H1 (cell line): ENCODE measurements around the gene GPRC5D. TPM values are rescaled to one million over a fixed set of nuclear protein-coding genes. Genes with fewer than 3 reads are reported as not detected.

Experiments
- CTCF ChIA-PET: fragments of 300-600 bp; sonication (Branson Sonifier 250); formaldehyde crosslinking; loops from one replicate; lab custom pipeline; 2021; ENCODE audit not compliant: partially characterized antibody; lab: Charles Lee
- POLR2A ChIA-PET: fragments of 300-600 bp; sonication (Branson Sonifier 250); formaldehyde crosslinking; loops from one replicate; lab custom pipeline; 2021; ENCODE audit warnings: inconsistent platforms; ENCODE audit not compliant: partially characterized antibody; lab: Charles Lee
- DNase-seq, 2 experiments: peaks; one replicate each; pipeline versions ENCODE4 v3.0.0 to v3.0.0-alpha.2; 2010 to 2022; ENCODE audit warnings: low spot score in 2 of 2, low read depth in 1 of 2, mixed read lengths in 1 of 2
- FAIRE-seq: peaks from 2 replicates; lab custom pipeline; 2011; peaks lifted over from hg19 to GRCh38; lab: Jason Lieb, UNC
- H2AFZ ChIP-seq: 2 replicates; pipeline ENCODE4 v1.8.1; 2012; ENCODE audit warnings: low read length, inconsistent platforms
- H2AK5ac ChIP-seq: 2 replicates; pipeline ENCODE4 v1.6.1; 2013; ENCODE audit warnings: low read depth, low read length
- H2BK120ac ChIP-seq: replicated peaks from 2 replicates; pipeline ENCODE3; 2013; ENCODE audit warnings: low read depth, low read length, inconsistent platforms
- H2BK12ac ChIP-seq: 2 replicates; pipeline ENCODE4 v1.6.1; 2013; ENCODE audit warnings: low read depth, low read length
- H2BK15ac ChIP-seq: 2 replicates; pipeline ENCODE4 v1.6.1; 2013; ENCODE audit warnings: low read length
- H2BK20ac ChIP-seq: 2 replicates; pipeline ENCODE4 v1.6.1; 2013; ENCODE audit warnings: low read length
- H2BK5ac ChIP-seq: 2 replicates; pipeline ENCODE4 v1.6.1; 2013; ENCODE audit warnings: low read depth, low read length
- H3K14ac ChIP-seq: 2 replicates; pipeline ENCODE4 v1.6.1; 2013; ENCODE audit warnings: inconsistent platforms; ENCODE audit not compliant: insufficient read length
- H3K18ac ChIP-seq: 2 replicates; pipeline ENCODE4 v1.6.1; 2013; ENCODE audit warnings: low read length; ENCODE audit errors: extremely low read depth
- H3K23ac ChIP-seq: 2 replicates; pipeline ENCODE4 v1.6.1; 2013; ENCODE audit warnings: inconsistent platforms; ENCODE audit not compliant: insufficient read length
- H3K23me2 ChIP-seq: 2 replicates; pipeline ENCODE4 v1.6.1; 2013; ENCODE audit warnings: low read depth, low read length
- H3K27ac ChIP-seq: 2 replicates; pipeline ENCODE4 v1.6.1; 2011; ENCODE audit warnings: low read depth, low read length, inconsistent platforms
- H3K27me3 ChIP-seq, 4 experiments: replicated peaks in 1 of 4; 1 replicate in 1 of 4; 2 replicates in 3 of 4; pipeline versions ENCODE4 v1.6.1 to v1.8.1; 2011 to 2013; ENCODE audit warnings: low read length in 3 of 4, mild to moderate bottlenecking in 3 of 4, inconsistent platforms in 2 of 4, mixed read lengths in 2 of 4, moderate library complexity in 1 of 4; ENCODE audit not compliant: control insufficient read depth in 3 of 4, insufficient read depth in 3 of 4; ENCODE audit errors: extremely low read depth in 1 of 4
- H3K36me3 ChIP-seq, 4 experiments: 2 replicates each; pipeline versions ENCODE4 v1.6.1 to v1.8.1; 2011 to 2013; ENCODE audit warnings: mild to moderate bottlenecking in 4 of 4, low read length in 3 of 4, moderate library complexity in 2 of 4, control low read depth in 1 of 4, inconsistent platforms in 1 of 4; ENCODE audit not compliant: insufficient read depth in 4 of 4, control insufficient read depth in 2 of 4
- H3K4ac ChIP-seq: replicated peaks from 2 replicates; pipeline ENCODE3; 2013; ENCODE audit warnings: low read length, low read depth, mixed read lengths, inconsistent platforms; ENCODE audit not compliant: insufficient read length
- H3K4me1 ChIP-seq, 4 experiments: replicated peaks in 1 of 4; 1 replicate in 1 of 4; 2 replicates in 3 of 4; pipeline versions ENCODE4 v1.6.1 to v1.8.1; 2011 to 2013; ENCODE audit warnings: low read length in 3 of 4, inconsistent platforms in 2 of 4, mixed read lengths in 1 of 4; ENCODE audit not compliant: insufficient read depth in 4 of 4, control insufficient read depth in 3 of 4
- H3K4me2 ChIP-seq, 2 experiments: 2 replicates each; pipeline versions ENCODE4 v1.6.1 to v1.8.1; 2011 to 2013; ENCODE audit warnings: low read depth in 2 of 2, low read length in 2 of 2, control low read depth in 1 of 2, inconsistent platforms in 1 of 2, mild to moderate bottlenecking in 1 of 2; ENCODE audit not compliant: insufficient read depth in 1 of 2
- H3K4me3 ChIP-seq, 4 experiments: fragments of 200-600, 300-600 bp in 1 of 4; sonication (generic), shearing (Covaris generic), sonication (Bioruptor Twin) in 1 of 4; 2 replicates each; pipeline versions ENCODE4 v1.5.1 to v1.8.1; 2011 to 2016; ENCODE audit warnings: low read length in 4 of 4, low read depth in 3 of 4, control low read depth in 2 of 4, inconsistent platforms in 2 of 4, mild to moderate bottlenecking in 2 of 4, mixed read lengths in 1 of 4, moderate library complexity in 1 of 4; ENCODE audit not compliant: insufficient read depth in 2 of 4; ENCODE audit errors: extremely low read depth in 1 of 4
- H3K56ac ChIP-seq: replicated peaks from 2 replicates; pipeline ENCODE3; 2013; ENCODE audit warnings: low read depth, mild to moderate bottlenecking, mixed read lengths, low read length, inconsistent platforms; ENCODE audit not compliant: insufficient read length
- H3K79me1 ChIP-seq: 2 replicates; pipeline ENCODE4 v1.6.1; 2013; ENCODE audit warnings: low read depth, low read length, control low read depth
- H3K79me2 ChIP-seq, 2 experiments: 2 replicates each; pipeline versions ENCODE4 v1.6.1 to v1.8.1; 2012 to 2013; ENCODE audit warnings: low read length in 2 of 2, mild to moderate bottlenecking in 2 of 2, inconsistent platforms in 1 of 2; ENCODE audit not compliant: insufficient read depth in 2 of 2, control insufficient read depth in 1 of 2
- H3K9ac ChIP-seq, 4 experiments: replicated peaks in 1 of 4; 1 replicate in 1 of 4; 2 replicates in 3 of 4; pipeline versions ENCODE4 v1.6.1 to v1.8.1; 2011 to 2013; ENCODE audit warnings: low read depth in 3 of 4, low read length in 3 of 4, control low read depth in 2 of 4, mild to moderate bottlenecking in 2 of 4, moderate library complexity in 2 of 4, inconsistent platforms in 1 of 4; ENCODE audit errors: extremely low read depth in 1 of 4
- H3K9me3 ChIP-seq, 2 experiments: 2 replicates each; pipeline versions ENCODE4 v1.6.1 to v1.8.1; 2012 to 2013; ENCODE audit warnings: mild to moderate bottlenecking in 2 of 2, moderate library complexity in 2 of 2, control low read depth in 1 of 2, inconsistent platforms in 1 of 2, low read depth in 1 of 2, low read length in 1 of 2, mixed read lengths in 1 of 2; ENCODE audit not compliant: insufficient read depth in 2 of 2
- H4K20me1 ChIP-seq, 2 experiments: replicated peaks in 1 of 2; 2 replicates each; pipeline versions ENCODE3 to v1.8.1; 2011 to 2013; ENCODE audit warnings: inconsistent platforms in 2 of 2, low read length in 2 of 2, mild to moderate bottlenecking in 1 of 2; ENCODE audit not compliant: insufficient read depth in 2 of 2, control insufficient read depth in 1 of 2
- H4K5ac ChIP-seq: 2 replicates; pipeline ENCODE4 v1.6.1; 2013; ENCODE audit warnings: low read length, low read depth, mixed read lengths, inconsistent platforms; ENCODE audit not compliant: insufficient read length
- H4K8ac ChIP-seq: 2 replicates; pipeline ENCODE4 v1.8.0; 2013; ENCODE audit warnings: mild to moderate bottlenecking, moderate library complexity, low read length, inconsistent platforms; ENCODE audit not compliant: insufficient read depth; ENCODE audit errors: extremely low read depth
- H4K91ac ChIP-seq: replicated peaks from 2 replicates; pipeline ENCODE3; 2013; ENCODE audit warnings: low read length, mixed read lengths, inconsistent platforms; ENCODE audit not compliant: insufficient read length
- EZH2 ChIP-seq: fragments of 200-600 bp; sonication (generic); IDR thresholded peaks from 2 replicates; pipeline ENCODE4 v1.7.1; 2012; ENCODE audit warnings: low read depth, mild to moderate bottlenecking, moderate library complexity, low read length, inconsistent platforms; ENCODE audit not compliant: severe bottlenecking
- MAFK ChIP-seq: IDR thresholded peaks from 2 replicates; pipeline ENCODE4 v1.6.1; 2012; ENCODE audit warnings: low read depth, mild to moderate bottlenecking, improper control_type of control experiment, low read length
- RAD21 ChIP-seq, 2 experiments: IDR thresholded peaks in 1 of 2; conservative IDR thresholded peaks in 1 of 2; 2 replicates each; pipeline ENCODE4 v1.6.1; 2011; ENCODE audit warnings: low read depth in 2 of 2, low read length in 2 of 2, improper control_type of control experiment in 1 of 2, inconsistent platforms in 1 of 2, mild to moderate bottlenecking in 1 of 2, moderate library complexity in 1 of 2
- SP1 ChIP-seq: IDR thresholded peaks from 2 replicates; pipeline ENCODE4 v1.6.1; 2011; ENCODE audit warnings: low read depth, low read length
- TEAD4 ChIP-seq: IDR thresholded peaks from 2 replicates; pipeline ENCODE4 v1.6.1; 2012; ENCODE audit warnings: low read depth, low read length, inconsistent platforms, mixed read lengths
- YY1 ChIP-seq: IDR thresholded peaks from 2 replicates; pipeline ENCODE4 v1.6.1; 2011; ENCODE audit warnings: low read depth, mild to moderate bottlenecking, low read length
- ZNF274 ChIP-seq: IDR thresholded peaks from 2 replicates; pipeline ENCODE4 v1.7.0; 2012; ENCODE audit warnings: low read length, borderline replicate concordance; ENCODE audit errors: extremely low read depth
- WGBS, 2 experiments: shearing (Covaris generic) in 1 of 2; methylation state at CpG; one replicate each; pipeline versions ENCODE4 v1.1.6 to v1.1.7; 2013 to 2015; ENCODE audit warnings: low lambda C conversion rate in 2 of 2, mixed read lengths in 2 of 2, inconsistent platforms in 1 of 2, low coverage in 1 of 2, missing lambda C conversion rate in 1 of 2; ENCODE audit not compliant: insufficient replicate concordance in 2 of 2, insufficient coverage in 1 of 2, insufficient read length in 1 of 2; ENCODE audit errors: extremely low coverage in 1 of 2, missing lambda C conversion rate in 1 of 2; 5-methylcytosine and 5-hydroxymethylcytosine counted together
- polyA plus RNA-seq, 7 experiments: library from polyadenylated mRNA; depleted of rRNA in 3 of 7; stranded (reverse) in 5 of 7; unstranded in 2 of 7; fragments of >200 nt in 5 of 7; fragments of 200-250 nt in 2 of 7; gene quantifications; 1 replicate in 5 of 7; 2 replicates in 1 of 7; 4 replicates in 1 of 7; pipeline versions ENCODE4 v1.2.1 to v1.2.3, GENCODE V29; 2011 to 2013; ENCODE audit warnings: missing spikeins in 2 of 7, mixed read lengths in 2 of 7
- total RNA-seq: library from RNA; stranded (reverse); fragmentation: NEBNext Ultra II Directional; extraction: Animal tissue kit (Norgen Biotek cat#: 25700); gene quantifications from 2 replicates; pipeline ENCODE4 v1.2.1, GENCODE V29; 2021
- TF ChIP-seq, protein P1 (sequence below): IDR thresholded peaks from 2 replicates; pipeline ENCODE4 v1.6.1; 2012; ENCODE audit warnings: inconsistent platforms

Gene GPRC5D
- total and polyA plus RNA-seq, 2 of the 8 experiments (the other 6 are each of a cell fraction or from before 2014, with no cell fraction given): 0.45 TPM; not detected in 1

DNA sequence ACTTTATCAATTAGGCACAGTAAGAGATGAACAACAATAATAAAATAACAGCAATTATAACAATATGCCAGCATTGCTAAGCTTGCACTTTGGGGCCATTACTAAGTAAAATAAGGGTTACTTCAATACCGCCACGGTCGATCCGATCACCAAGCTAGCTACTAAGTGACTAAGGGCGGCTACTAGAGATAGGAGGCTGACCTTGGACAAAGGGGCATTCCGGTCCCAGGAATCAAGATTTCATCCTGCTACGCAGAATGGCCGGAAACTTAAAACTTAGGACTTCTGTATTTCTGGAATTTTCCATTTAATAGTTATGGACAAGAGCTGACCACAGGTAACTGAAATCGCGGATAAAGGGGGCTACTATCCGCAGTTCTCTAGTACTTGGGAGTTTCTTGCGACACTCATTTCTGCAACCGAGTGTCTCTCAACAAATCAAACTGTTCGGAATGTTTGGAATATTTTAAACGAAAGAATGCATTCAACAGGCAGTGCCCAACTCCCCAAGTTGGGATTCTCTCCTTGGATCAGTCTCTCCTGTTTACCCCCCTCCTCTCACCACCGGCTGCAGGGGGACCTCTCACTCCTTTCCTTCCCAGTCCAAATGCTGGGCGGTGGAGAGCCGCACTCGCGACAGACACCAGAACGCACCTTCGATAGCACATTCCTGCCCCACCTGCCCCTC, 47.4 kb upstream of the GPRC5D start:
- 0 out of 2 replicates have a peak overlapping the region, but pooled peaks have one; percentile 26 for H2AFZ ChIP-seq
- no peak for DNase-seq

More for the DNA sequence above, 47.4 kb upstream of the GPRC5D start:
- H3K36me3 ChIP-seq: 0 out of 8 replicates have a peak, but pooled peaks cover 0 to 2% (median 0%) of the 10 kb centered on the region in 4 experiments
- no peak overlapping the region for H2AK5ac ChIP-seq
- H3K79me1 ChIP-seq: no peaks in the 10 kb centered on the region; the same call in 1 of the 2 replicates
- H4K8ac ChIP-seq: 0 out of 2 replicates have a peak overlapping the region, but pooled peaks have one; percentile 1
- no peak overlapping the region for H2BK120ac ChIP-seq
- H4K20me1 ChIP-seq: peaks cover 2 to 3% of the 10 kb centered on the region in 2 experiments
- H2BK12ac ChIP-seq: peak overlapping the region; percentile 82; the same call in 1 of the 2 replicates
- H3K27ac ChIP-seq: no peak overlapping the region
- peak overlapping the region; percentile 25 for H4K91ac ChIP-seq
- H3K23me2 ChIP-seq: peaks cover 12% of the 10 kb centered on the region
- 31% methylated on average over 22 of the region's 22 CpGs; no CpG with 5 or more reads in 1 of the 2 experiments for WGBS, 2 experiments
- peaks cover 0 to 15% (median 6%) of the 10 kb centered on the region in 4 experiments; a peak in 4 of 7 replicates for H3K27me3 ChIP-seq
- peaks cover 0 to 54% of the 10 kb centered on the region in 2 experiments; a peak in 2 of 4 replicates for H3K79me2 ChIP-seq
- H3K4me1 ChIP-seq: peaks cover 5 to 16% (median 8%) of the 10 kb centered on the region in 4 experiments
- no peaks in the 10 kb centered on the region for H3K9me3 ChIP-seq
- no peak overlapping the region for H2BK20ac ChIP-seq
- H2BK15ac ChIP-seq: peak overlapping the region; percentile 47; the same call in 1 of the 2 replicates
- TF ChIP-seq ZNF274 (no peak), SP1 (no peak), MAFK (no peak), RAD21 (IDR thresholded peaks at IDR 0.05 in 1 of 2, conservative IDR thresholded peaks at IDR 0.05 in 1 of 2; ENCODE audit: low read depth in 2 of 2, low read length in 2 of 2) (peak; percentile 4 to 9; a peak in 1 of 4 replicates), EZH2 (no peak), TEAD4 (no peak), YY1 (no peak)
- TF ChIP-seq, protein P1, sequence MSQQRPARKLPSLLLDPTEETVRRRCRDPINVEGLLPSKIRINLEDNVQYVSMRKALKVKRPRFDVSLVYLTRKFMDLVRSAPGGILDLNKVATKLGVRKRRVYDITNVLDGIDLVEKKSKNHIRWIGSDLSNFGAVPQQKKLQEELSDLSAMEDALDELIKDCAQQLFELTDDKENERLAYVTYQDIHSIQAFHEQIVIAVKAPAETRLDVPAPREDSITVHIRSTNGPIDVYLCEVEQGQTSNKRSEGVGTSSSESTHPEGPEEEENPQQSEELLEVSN: no peak
- CTCF ChIA-PET: interaction anchor here (0.7 to 4.0 kb wide), 10 partner anchors 14 to 212 kb away, joined by 3 to 36 read pairs (median 4); no protein-coding TSS in a partner anchor
- H3K18ac ChIP-seq: peak overlapping the region; percentile 75
- H2BK5ac ChIP-seq: peak overlapping the region; percentile 73; the same call in 1 of the 2 replicates
- peak overlapping the region; percentile 64 to 90 (median 84) for H3K4me3 ChIP-seq
- peak overlapping the region; percentile 86 to 97 for H3K4me2 ChIP-seq
- H3K4ac ChIP-seq: peak overlapping the region; percentile 87
- H4K5ac ChIP-seq: no peak overlapping the region
- no peak overlapping the region for H3K56ac ChIP-seq
- no peak overlapping the region for H3K23ac ChIP-seq
- peak overlapping the region; percentile 46 to 75 (median 61); a peak in 6 of 7 replicates for H3K9ac ChIP-seq
- FAIRE-seq: no peak
- no peak overlapping the region for H3K14ac ChIP-seq
- POLR2A ChIA-PET: interaction anchor here (0.9 kb wide), 1 partner anchor 9 kb away, joined by 3 read pairs; no protein-coding TSS in a partner anchor
